H1 (cell line): ENCODE measurements around the gene RALY. TPM values are rescaled to one million over a fixed set of nuclear protein-coding genes. Genes with fewer than 3 reads are reported as not detected.

Experiments
- CTCF ChIA-PET: fragments of 300-600 bp; sonication (Branson Sonifier 250); formaldehyde crosslinking; loops from one replicate; lab custom pipeline; 2021; ENCODE audit not compliant: partially characterized antibody; lab: Charles Lee
- POLR2A ChIA-PET: fragments of 300-600 bp; sonication (Branson Sonifier 250); formaldehyde crosslinking; loops from one replicate; lab custom pipeline; 2021; ENCODE audit warnings: inconsistent platforms; ENCODE audit not compliant: partially characterized antibody; lab: Charles Lee
- DNase-seq, 2 experiments: peaks; one replicate each; pipeline versions ENCODE4 v3.0.0 to v3.0.0-alpha.2; 2010 to 2022; ENCODE audit warnings: low spot score in 2 of 2, low read depth in 1 of 2, mixed read lengths in 1 of 2
- FAIRE-seq: peaks from 2 replicates; lab custom pipeline; 2011; peaks lifted over from hg19 to GRCh38; lab: Jason Lieb, UNC
- H2AFZ ChIP-seq: 2 replicates; pipeline ENCODE4 v1.8.1; 2012; ENCODE audit warnings: low read length, inconsistent platforms
- H2AK5ac ChIP-seq: 2 replicates; pipeline ENCODE4 v1.6.1; 2013; ENCODE audit warnings: low read depth, low read length
- H2BK120ac ChIP-seq: replicated peaks from 2 replicates; pipeline ENCODE3; 2013; ENCODE audit warnings: low read depth, low read length, inconsistent platforms
- H2BK12ac ChIP-seq: 2 replicates; pipeline ENCODE4 v1.6.1; 2013; ENCODE audit warnings: low read depth, low read length
- H2BK15ac ChIP-seq: 2 replicates; pipeline ENCODE4 v1.6.1; 2013; ENCODE audit warnings: low read length
- H2BK20ac ChIP-seq: 2 replicates; pipeline ENCODE4 v1.6.1; 2013; ENCODE audit warnings: low read length
- H2BK5ac ChIP-seq: 2 replicates; pipeline ENCODE4 v1.6.1; 2013; ENCODE audit warnings: low read depth, low read length
- H3K14ac ChIP-seq: 2 replicates; pipeline ENCODE4 v1.6.1; 2013; ENCODE audit warnings: inconsistent platforms; ENCODE audit not compliant: insufficient read length
- H3K18ac ChIP-seq: 2 replicates; pipeline ENCODE4 v1.6.1; 2013; ENCODE audit warnings: low read length; ENCODE audit errors: extremely low read depth
- H3K23ac ChIP-seq: 2 replicates; pipeline ENCODE4 v1.6.1; 2013; ENCODE audit warnings: inconsistent platforms; ENCODE audit not compliant: insufficient read length
- H3K23me2 ChIP-seq: 2 replicates; pipeline ENCODE4 v1.6.1; 2013; ENCODE audit warnings: low read depth, low read length
- H3K27ac ChIP-seq: 2 replicates; pipeline ENCODE4 v1.6.1; 2011; ENCODE audit warnings: low read depth, low read length, inconsistent platforms
- H3K27me3 ChIP-seq, 4 experiments: replicated peaks in 1 of 4; 1 replicate in 1 of 4; 2 replicates in 3 of 4; pipeline versions ENCODE4 v1.6.1 to v1.8.1; 2011 to 2013; ENCODE audit warnings: low read length in 3 of 4, mild to moderate bottlenecking in 3 of 4, inconsistent platforms in 2 of 4, mixed read lengths in 2 of 4, moderate library complexity in 1 of 4; ENCODE audit not compliant: control insufficient read depth in 3 of 4, insufficient read depth in 3 of 4; ENCODE audit errors: extremely low read depth in 1 of 4
- H3K36me3 ChIP-seq, 4 experiments: 2 replicates each; pipeline versions ENCODE4 v1.6.1 to v1.8.1; 2011 to 2013; ENCODE audit warnings: mild to moderate bottlenecking in 4 of 4, low read length in 3 of 4, moderate library complexity in 2 of 4, control low read depth in 1 of 4, inconsistent platforms in 1 of 4; ENCODE audit not compliant: insufficient read depth in 4 of 4, control insufficient read depth in 2 of 4
- H3K4ac ChIP-seq: replicated peaks from 2 replicates; pipeline ENCODE3; 2013; ENCODE audit warnings: low read length, low read depth, mixed read lengths, inconsistent platforms; ENCODE audit not compliant: insufficient read length
- H3K4me1 ChIP-seq, 4 experiments: replicated peaks in 1 of 4; 1 replicate in 1 of 4; 2 replicates in 3 of 4; pipeline versions ENCODE4 v1.6.1 to v1.8.1; 2011 to 2013; ENCODE audit warnings: low read length in 3 of 4, inconsistent platforms in 2 of 4, mixed read lengths in 1 of 4; ENCODE audit not compliant: insufficient read depth in 4 of 4, control insufficient read depth in 3 of 4
- H3K4me2 ChIP-seq, 2 experiments: 2 replicates each; pipeline versions ENCODE4 v1.6.1 to v1.8.1; 2011 to 2013; ENCODE audit warnings: low read depth in 2 of 2, low read length in 2 of 2, control low read depth in 1 of 2, inconsistent platforms in 1 of 2, mild to moderate bottlenecking in 1 of 2; ENCODE audit not compliant: insufficient read depth in 1 of 2
- H3K4me3 ChIP-seq, 4 experiments: fragments of 200-600, 300-600 bp in 1 of 4; sonication (generic), shearing (Covaris generic), sonication (Bioruptor Twin) in 1 of 4; 2 replicates each; pipeline versions ENCODE4 v1.5.1 to v1.8.1; 2011 to 2016; ENCODE audit warnings: low read length in 4 of 4, low read depth in 3 of 4, control low read depth in 2 of 4, inconsistent platforms in 2 of 4, mild to moderate bottlenecking in 2 of 4, mixed read lengths in 1 of 4, moderate library complexity in 1 of 4; ENCODE audit not compliant: insufficient read depth in 2 of 4; ENCODE audit errors: extremely low read depth in 1 of 4
- H3K56ac ChIP-seq: replicated peaks from 2 replicates; pipeline ENCODE3; 2013; ENCODE audit warnings: low read depth, mild to moderate bottlenecking, mixed read lengths, low read length, inconsistent platforms; ENCODE audit not compliant: insufficient read length
- H3K79me1 ChIP-seq: 2 replicates; pipeline ENCODE4 v1.6.1; 2013; ENCODE audit warnings: low read depth, low read length, control low read depth
- H3K79me2 ChIP-seq, 2 experiments: 2 replicates each; pipeline versions ENCODE4 v1.6.1 to v1.8.1; 2012 to 2013; ENCODE audit warnings: low read length in 2 of 2, mild to moderate bottlenecking in 2 of 2, inconsistent platforms in 1 of 2; ENCODE audit not compliant: insufficient read depth in 2 of 2, control insufficient read depth in 1 of 2
- H3K9ac ChIP-seq, 4 experiments: replicated peaks in 1 of 4; 1 replicate in 1 of 4; 2 replicates in 3 of 4; pipeline versions ENCODE4 v1.6.1 to v1.8.1; 2011 to 2013; ENCODE audit warnings: low read depth in 3 of 4, low read length in 3 of 4, control low read depth in 2 of 4, mild to moderate bottlenecking in 2 of 4, moderate library complexity in 2 of 4, inconsistent platforms in 1 of 4; ENCODE audit errors: extremely low read depth in 1 of 4
- H3K9me3 ChIP-seq, 2 experiments: 2 replicates each; pipeline versions ENCODE4 v1.6.1 to v1.8.1; 2012 to 2013; ENCODE audit warnings: mild to moderate bottlenecking in 2 of 2, moderate library complexity in 2 of 2, control low read depth in 1 of 2, inconsistent platforms in 1 of 2, low read depth in 1 of 2, low read length in 1 of 2, mixed read lengths in 1 of 2; ENCODE audit not compliant: insufficient read depth in 2 of 2
- H4K20me1 ChIP-seq, 2 experiments: replicated peaks in 1 of 2; 2 replicates each; pipeline versions ENCODE3 to v1.8.1; 2011 to 2013; ENCODE audit warnings: inconsistent platforms in 2 of 2, low read length in 2 of 2, mild to moderate bottlenecking in 1 of 2; ENCODE audit not compliant: insufficient read depth in 2 of 2, control insufficient read depth in 1 of 2
- H4K5ac ChIP-seq: 2 replicates; pipeline ENCODE4 v1.6.1; 2013; ENCODE audit warnings: low read length, low read depth, mixed read lengths, inconsistent platforms; ENCODE audit not compliant: insufficient read length
- H4K8ac ChIP-seq: 2 replicates; pipeline ENCODE4 v1.8.0; 2013; ENCODE audit warnings: mild to moderate bottlenecking, moderate library complexity, low read length, inconsistent platforms; ENCODE audit not compliant: insufficient read depth; ENCODE audit errors: extremely low read depth
- H4K91ac ChIP-seq: replicated peaks from 2 replicates; pipeline ENCODE3; 2013; ENCODE audit warnings: low read length, mixed read lengths, inconsistent platforms; ENCODE audit not compliant: insufficient read length
- EZH2 ChIP-seq: fragments of 200-600 bp; sonication (generic); IDR thresholded peaks from 2 replicates; pipeline ENCODE4 v1.7.1; 2012; ENCODE audit warnings: low read depth, mild to moderate bottlenecking, moderate library complexity, low read length, inconsistent platforms; ENCODE audit not compliant: severe bottlenecking
- MAX ChIP-seq: IDR thresholded peaks from 2 replicates; pipeline ENCODE4 v1.6.1; 2012; ENCODE audit warnings: inconsistent platforms
- SIRT6 ChIP-seq: IDR thresholded peaks from one replicate; pipeline ENCODE4 v1.7.1; 2012; ENCODE audit warnings: low read length, inconsistent platforms
- SRF ChIP-seq: IDR thresholded peaks from 2 replicates; pipeline ENCODE4 v1.6.1; 2011; ENCODE audit warnings: mild to moderate bottlenecking, low read depth, low read length, moderate library complexity
- ZNF274 ChIP-seq: IDR thresholded peaks from 2 replicates; pipeline ENCODE4 v1.7.0; 2012; ENCODE audit warnings: low read length, borderline replicate concordance; ENCODE audit errors: extremely low read depth
- WGBS, 2 experiments: shearing (Covaris generic) in 1 of 2; methylation state at CpG; one replicate each; pipeline versions ENCODE4 v1.1.6 to v1.1.7; 2013 to 2015; ENCODE audit warnings: low lambda C conversion rate in 2 of 2, mixed read lengths in 2 of 2, inconsistent platforms in 1 of 2, low coverage in 1 of 2, missing lambda C conversion rate in 1 of 2; ENCODE audit not compliant: insufficient replicate concordance in 2 of 2, insufficient coverage in 1 of 2, insufficient read length in 1 of 2; ENCODE audit errors: extremely low coverage in 1 of 2, missing lambda C conversion rate in 1 of 2; 5-methylcytosine and 5-hydroxymethylcytosine counted together
- polyA plus RNA-seq, 7 experiments: library from polyadenylated mRNA; depleted of rRNA in 3 of 7; stranded (reverse) in 5 of 7; unstranded in 2 of 7; fragments of >200 nt in 5 of 7; fragments of 200-250 nt in 2 of 7; gene quantifications; 1 replicate in 5 of 7; 2 replicates in 1 of 7; 4 replicates in 1 of 7; pipeline versions ENCODE4 v1.2.1 to v1.2.3, GENCODE V29; 2011 to 2013; ENCODE audit warnings: missing spikeins in 2 of 7, mixed read lengths in 2 of 7
- total RNA-seq: library from RNA; stranded (reverse); fragmentation: NEBNext Ultra II Directional; extraction: Animal tissue kit (Norgen Biotek cat#: 25700); gene quantifications from 2 replicates; pipeline ENCODE4 v1.2.1, GENCODE V29; 2021

RALY gene
- total and polyA plus RNA-seq, 2 of the 8 experiments (the other 6 are each of a cell fraction or from before 2014, with no cell fraction given) = 133 to 148 TPM

DNA sequence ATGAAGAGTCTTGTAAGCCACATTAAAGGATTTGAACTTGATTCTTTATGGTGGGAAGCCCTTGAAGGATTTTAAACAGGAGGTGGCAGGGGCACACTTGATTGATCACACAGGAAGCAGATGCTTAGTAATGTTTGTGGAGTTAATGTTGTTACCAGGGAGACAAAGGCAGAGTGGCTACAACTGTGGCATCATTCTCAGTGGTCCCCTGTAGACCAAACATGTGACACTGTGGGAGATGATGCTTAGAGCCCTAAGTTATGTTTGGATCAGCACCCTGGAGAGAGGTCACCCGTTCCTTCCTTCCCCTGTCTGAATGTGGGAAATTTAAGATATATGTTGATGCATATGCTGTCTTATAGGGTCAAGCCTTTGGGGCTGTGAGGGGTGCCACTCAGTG, 65.1 kb downstream of the RALY start:
- Histone ChIP-seq H3K9ac (no peak overlapping the region), H3K79me1 (peaks cover 15% of the 10 kb centered on the region), H3K4ac (no peak overlapping the region), H2BK120ac (no peak overlapping the region), H2AK5ac (no peak overlapping the region), H4K5ac (no peak overlapping the region), H3K9me3 (no peaks in the 10 kb centered on the region), H2BK20ac (no peak overlapping the region), H2BK12ac (no peak overlapping the region), H4K20me1 (peaks cover 14 to 23% of the 10 kb centered on the region in 2 experiments), H2AFZ (no peak overlapping the region), H3K27ac (no peak overlapping the region), H3K14ac (no peak overlapping the region), H3K18ac (no peak overlapping the region), H3K4me1 (no peaks in the 10 kb centered on the region), H3K4me2 (no peak overlapping the region), H4K8ac (no peak overlapping the region), H2BK5ac (no peak overlapping the region), H3K23ac (no peak overlapping the region), H3K4me3 (no peak overlapping the region), H3K36me3 (no peaks in the 10 kb centered on the region), H2BK15ac (no peak overlapping the region), H3K56ac (no peak overlapping the region), H3K23me2 (no peaks in the 10 kb centered on the region), H4K91ac (no peak overlapping the region), H3K79me2 (peaks cover 3 to 65% of the 10 kb centered on the region in 2 experiments; a peak in 3 of 4 replicates), H3K27me3 (no peaks in the 10 kb centered on the region)
- DNase-seq (no peak), FAIRE-seq (no peak)
- TF ChIP-seq EZH2 = no peak
- no peak for TF ChIP-seq MAX
- no peak for TF ChIP-seq SIRT6
- TF ChIP-seq SRF = no peak
- TF ChIP-seq ZNF274 = no peak
- CTCF ChIA-PET = interaction anchor here (0.5 to 2.3 kb wide), 4 partner anchors 10 to 57 kb away, joined by 3 to 13 read pairs (median 6); no protein-coding TSS in a partner anchor
- POLR2A ChIA-PET = no interaction called here
- WGBS, 2 experiments = 73% methylated on average over 1 of the region's 1 CpG; no CpG with 5 or more reads in 1 of the 2 experiments
